Measurements from ENCODE around the gene CCNG2. TPM values are rescaled to one million over a fixed set of nuclear protein-coding genes. Genes with fewer than 3 reads are reported as not detected.

Gene CCNG2
- total RNA-seq, 1 experiment from 2014 or later: 10.6 TPM

DNA sequence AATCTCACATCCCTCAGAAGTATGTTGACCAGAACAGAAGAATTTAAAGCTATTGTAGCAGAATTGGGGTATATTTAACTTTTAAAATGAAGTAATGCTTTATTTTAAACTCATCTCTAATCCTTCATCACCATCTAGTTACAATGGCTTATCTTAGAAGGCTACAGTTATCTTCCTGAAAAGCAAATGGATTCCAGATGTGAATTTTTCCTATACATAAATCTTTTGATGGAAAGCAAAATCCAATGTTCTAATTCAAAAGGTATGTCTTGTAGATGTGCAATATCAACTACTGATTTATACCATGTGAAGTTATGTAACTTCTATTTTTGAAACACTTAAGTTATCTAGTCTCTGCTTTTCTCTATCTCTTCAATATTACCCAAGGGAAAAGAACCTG lies 47.6 kb downstream of the CCNG2 start:
- Histone ChIP-seq H3K14ac (ENCODE audit: insufficient read depth, low read length) (no peak overlapping the region), H2BK12ac (ENCODE audit: insufficient read length, low read depth, low read length) (no peak overlapping the region), H3K4me2 (ENCODE audit: insufficient read depth, insufficient read length, low read length) (no peak overlapping the region), H2BK15ac (ENCODE audit: low read depth, low read length) (no peak overlapping the region), H3K23me2 (ENCODE audit: insufficient read length, low read depth, low read length, poor library complexity, severe bottlenecking) (no peaks in the 10 kb centered on the region), H3K9me3 (ENCODE audit: control insufficient read depth, low read depth, low read length) (no peaks in the 10 kb centered on the region), H3T11ph (ENCODE audit: low read length) (no peak overlapping the region), H3K9ac (ENCODE audit: extremely low read depth, insufficient read length, low read length) (no peak overlapping the region), H3K56ac (ENCODE audit: insufficient read length, low read depth, low read length) (no peak overlapping the region), H4K8ac (replicated peaks; ENCODE audit: insufficient read length, low read depth, low read length) (no peak overlapping the region), H3K18ac (ENCODE audit: insufficient read length, low read depth, low read length) (no peak overlapping the region), H2AK5ac (ENCODE audit: insufficient read length, low read length) (no peak overlapping the region), H3K23ac (ENCODE audit: insufficient read length, low read depth, low read length) (no peak overlapping the region), H2AFZ (ENCODE audit: low read length) (no peak overlapping the region), H3K79me1 (ENCODE audit: insufficient read depth, low read depth, low read length, poor library complexity, severe bottlenecking) (no peaks in the 10 kb centered on the region), H3K27me3 (ENCODE audit: insufficient read depth, low read length) (no peaks in the 10 kb centered on the region), H4K20me1 (ENCODE audit: control insufficient read depth, insufficient read depth, insufficient read length) (no peaks in the 10 kb centered on the region), H4K5ac (ENCODE audit: insufficient read length, low read depth, low read length) (no peak overlapping the region), H3K79me2 (ENCODE audit: insufficient read depth, low read length) (no peaks in the 10 kb centered on the region), H3K27ac (ENCODE audit: insufficient read length, low read depth, low read length) (no peak overlapping the region), H2BK120ac (ENCODE audit: low read depth, low read length, poor library complexity, severe bottlenecking) (no peak overlapping the region), H4K91ac (ENCODE audit: insufficient read length, low read depth, low read length) (no peak overlapping the region), H2BK20ac (ENCODE audit: low read depth, low read length, poor library complexity, severe bottlenecking) (no peak overlapping the region), H3K4me1 (ENCODE audit: insufficient read depth, low read length) (peaks cover 5% of the 10 kb centered on the region; the same call in 1 of the 2 replicates), H3K4ac (ENCODE audit: low read depth, low read length) (no peak overlapping the region), H2BK5ac (ENCODE audit: insufficient read length, low read length) (no peak overlapping the region)
- Mint-ChIP-seq H3K36me3 (ENCODE audit: insufficient read depth in 1 of 3, low read depth in 3 of 3) (no peaks in the 10 kb centered on the region), H3K4me1 (peaks cover 6 to 7% of the 10 kb centered on the region in 2 experiments), H3K27ac (no peak overlapping the region), H3K9me3 (no peaks in the 10 kb centered on the region), H3K4me3 (no peak overlapping the region), H3K27me3 (ENCODE audit: low read depth) (peaks cover 5% of the 10 kb centered on the region)
- TF ChIP-seq, protein P1, sequence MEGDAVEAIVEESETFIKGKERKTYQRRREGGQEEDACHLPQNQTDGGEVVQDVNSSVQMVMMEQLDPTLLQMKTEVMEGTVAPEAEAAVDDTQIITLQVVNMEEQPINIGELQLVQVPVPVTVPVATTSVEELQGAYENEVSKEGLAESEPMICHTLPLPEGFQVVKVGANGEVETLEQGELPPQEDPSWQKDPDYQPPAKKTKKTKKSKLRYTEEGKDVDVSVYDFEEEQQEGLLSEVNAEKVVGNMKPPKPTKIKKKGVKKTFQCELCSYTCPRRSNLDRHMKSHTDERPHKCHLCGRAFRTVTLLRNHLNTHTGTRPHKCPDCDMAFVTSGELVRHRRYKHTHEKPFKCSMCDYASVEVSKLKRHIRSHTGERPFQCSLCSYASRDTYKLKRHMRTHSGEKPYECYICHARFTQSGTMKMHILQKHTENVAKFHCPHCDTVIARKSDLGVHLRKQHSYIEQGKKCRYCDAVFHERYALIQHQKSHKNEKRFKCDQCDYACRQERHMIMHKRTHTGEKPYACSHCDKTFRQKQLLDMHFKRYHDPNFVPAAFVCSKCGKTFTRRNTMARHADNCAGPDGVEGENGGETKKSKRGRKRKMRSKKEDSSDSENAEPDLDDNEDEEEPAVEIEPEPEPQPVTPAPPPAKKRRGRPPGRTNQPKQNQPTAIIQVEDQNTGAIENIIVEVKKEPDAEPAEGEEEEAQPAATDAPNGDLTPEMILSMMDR (conservative IDR thresholded peaks at IDR 0.05): no peak
- DNase-seq: no peak

Data from H9 (cell line).